HG03280 (cell line): ENCODE data around the gene GPR180.

Source experiments
- ATAC-seq: cut with Tn5 transposase; IDR thresholded peaks from one replicate; pipeline ENCODE4 v1.9.1; 2021; ENCODE audit warnings: mild to moderate bottlenecking, moderate library complexity; ENCODE audit not compliant: unreplicated experiment

GPR180 gene

GRCh38 chr13:94640721-94641120 lies 39.1 kb downstream of the GPR180 start:
- ATAC-seq: no peak

DNA sequence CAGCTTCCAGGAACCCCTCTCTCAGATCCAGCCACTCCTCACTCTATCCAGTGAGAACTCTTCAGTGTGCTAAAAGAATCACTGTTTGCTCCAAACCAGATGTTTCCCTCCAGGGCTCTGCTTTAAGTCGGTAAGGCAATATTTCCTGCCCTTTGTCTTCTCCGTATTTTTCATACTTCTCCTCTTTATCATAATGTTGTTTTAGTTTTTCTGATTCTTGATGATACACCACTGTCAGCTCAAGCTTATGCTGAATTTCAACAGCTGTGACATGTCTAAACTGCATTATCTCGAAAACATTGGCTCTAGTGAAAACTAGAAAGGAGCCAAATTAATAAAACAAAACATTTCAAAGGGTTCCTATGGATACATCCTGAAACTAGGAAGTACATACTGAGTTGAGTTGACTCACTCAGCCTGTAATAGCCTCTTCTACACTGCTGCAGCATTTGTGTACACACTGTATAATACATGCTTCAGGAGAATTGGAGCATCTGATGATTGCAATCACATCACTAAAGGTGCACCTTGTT lies 39.8 kb downstream of the GPR180 start:
- no peak for ATAC-seq

- peak; percentile 62 for ATAC-seq
Observed at GRCh38 chr13:94646904-94647303, 45.2 kb downstream of the GPR180 start.

GRCh38 chr13:94656176-94656575 lies 54.5 kb downstream of the GPR180 start:
- no peak for ATAC-seq

DNA sequence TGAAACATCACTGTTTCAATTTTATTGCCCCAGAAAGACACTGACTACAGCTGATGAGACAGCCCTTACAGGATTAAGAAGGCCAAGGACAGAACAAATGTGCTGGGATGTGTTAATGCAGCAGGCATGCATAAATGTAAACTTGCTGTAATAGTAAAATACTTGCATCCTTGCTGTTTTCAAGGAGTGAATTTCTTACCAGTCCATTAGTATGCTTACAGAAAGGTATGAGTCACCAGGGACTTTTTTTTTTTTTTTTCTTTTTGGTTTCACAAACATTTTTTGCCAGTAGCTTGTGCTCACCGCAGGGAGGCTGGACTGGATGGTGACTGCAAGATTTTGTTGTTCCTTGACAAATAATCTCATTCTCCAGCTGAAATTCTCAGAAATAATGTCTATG lies 55.1 kb downstream of the GPR180 start:
- ATAC-seq: peak; percentile 91

DNA sequence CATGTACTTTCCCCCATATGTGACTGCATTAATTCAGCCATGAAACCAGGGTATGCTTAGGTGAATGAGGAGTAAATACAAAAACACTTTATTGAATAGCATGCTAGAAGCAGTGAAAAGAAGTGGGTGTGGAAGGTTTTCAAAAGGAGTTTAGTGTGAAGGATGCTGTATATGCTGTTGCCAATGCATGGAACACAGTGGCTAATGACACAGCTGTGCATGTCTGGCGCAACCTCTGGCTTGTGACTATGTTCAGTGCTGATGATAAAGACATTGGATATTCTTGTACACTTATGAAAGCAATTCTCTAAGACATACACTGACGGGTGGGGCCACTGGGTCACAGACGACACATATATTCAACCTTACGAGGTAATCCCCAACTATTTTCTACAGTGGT lies 55.5 kb downstream of the GPR180 start:
- peak; percentile 44 for ATAC-seq

DNA sequence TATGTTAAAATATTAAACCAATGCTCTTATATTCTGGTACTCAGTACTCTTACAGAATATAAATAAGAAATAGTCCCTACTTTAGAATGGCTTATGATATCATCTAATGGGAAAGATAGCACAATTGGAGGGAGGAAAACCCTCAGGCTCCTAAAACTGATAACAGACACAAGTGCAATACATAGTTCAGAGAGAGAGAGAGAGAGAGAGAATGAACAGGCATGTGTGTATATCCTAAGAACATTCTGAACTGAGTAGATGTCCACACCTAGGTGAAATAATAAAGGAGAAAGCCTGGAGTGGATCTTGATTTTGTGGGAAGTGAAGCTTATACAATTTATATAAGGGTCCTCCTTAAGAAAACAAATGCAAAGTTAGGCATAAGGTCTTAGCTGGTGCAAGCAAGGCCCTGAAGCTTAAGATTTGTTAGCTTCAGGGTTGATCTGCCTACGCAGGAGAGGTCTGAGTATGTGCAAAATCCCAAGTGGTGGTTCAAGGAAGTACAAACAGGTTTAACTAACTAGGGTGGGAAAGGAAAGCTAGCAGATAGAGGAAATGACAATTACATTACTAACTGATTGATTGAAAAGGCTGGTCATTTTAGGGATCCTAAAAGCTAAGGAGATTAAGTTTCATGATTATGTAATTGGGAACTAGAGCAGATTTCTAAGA lies 57.4 kb downstream of the GPR180 start:
- ATAC-seq: no peak

DNA sequence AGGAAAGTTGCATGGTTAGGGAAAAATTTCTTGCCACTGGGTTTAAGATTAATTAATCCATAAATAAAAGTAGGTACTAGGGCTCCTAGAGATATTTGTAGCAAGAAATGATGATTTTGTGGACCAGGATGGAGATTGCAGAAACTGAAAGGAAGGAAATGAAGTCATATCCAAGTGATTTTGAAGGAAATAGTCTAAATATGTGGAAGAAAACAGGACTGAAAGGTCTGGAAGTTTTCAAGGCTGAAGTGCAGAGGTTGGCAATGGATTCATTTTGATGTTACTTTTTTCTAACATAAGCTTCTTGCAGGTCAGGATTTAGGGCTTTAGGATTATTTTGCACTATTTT lies 57.9 kb downstream of the GPR180 start:
- ATAC-seq: no peak

GRCh38 chr13:94660695-94661326 lies 59.2 kb downstream of the GPR180 start:
- ATAC-seq: no peak

GRCh38 chr13:94661406-94661805 lies 59.7 kb downstream of the GPR180 start:
- no peak for ATAC-seq

- no peak for ATAC-seq
Observed at GRCh38 chr13:94662274-94662945, 60.8 kb downstream of the GPR180 start.

GRCh38 chr13:94664889-94665288 lies 63.2 kb downstream of the GPR180 start:
- ATAC-seq: no peak

GRCh38 chr13:94666065-94666464 lies 64.4 kb downstream of the GPR180 start:
- no peak for ATAC-seq

DNA sequence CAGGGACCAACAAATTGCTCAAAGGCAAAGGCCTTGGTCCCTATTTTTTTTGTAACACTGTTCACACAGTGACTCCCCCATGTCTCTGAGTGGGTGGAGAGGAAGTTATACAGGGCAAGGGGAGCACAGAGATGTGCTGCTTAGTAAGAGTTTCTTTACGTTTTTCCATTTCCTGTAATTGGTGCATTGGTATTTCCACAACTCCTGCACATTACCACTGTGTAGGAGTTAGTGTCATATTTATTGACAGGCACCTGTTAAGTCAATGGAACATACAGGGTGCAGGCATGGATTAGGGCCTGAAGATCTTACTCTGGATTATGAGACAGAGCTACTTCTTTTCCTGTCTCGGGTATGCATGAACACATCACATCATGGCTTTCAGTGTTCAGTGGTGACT lies 65.5 kb downstream of the GPR180 start:
- no peak for ATAC-seq

GRCh38 chr13:94672400-94672799 lies 70.7 kb downstream of the GPR180 start:
- no peak for ATAC-seq

- no peak for ATAC-seq
Observed at GRCh38 chr13:94673851-94674250, 72.2 kb downstream of the GPR180 start.

- ATAC-seq: peak; percentile 78
Observed at GRCh38 chr13:94674609-94675348, 73.1 kb downstream of the GPR180 start.

DNA sequence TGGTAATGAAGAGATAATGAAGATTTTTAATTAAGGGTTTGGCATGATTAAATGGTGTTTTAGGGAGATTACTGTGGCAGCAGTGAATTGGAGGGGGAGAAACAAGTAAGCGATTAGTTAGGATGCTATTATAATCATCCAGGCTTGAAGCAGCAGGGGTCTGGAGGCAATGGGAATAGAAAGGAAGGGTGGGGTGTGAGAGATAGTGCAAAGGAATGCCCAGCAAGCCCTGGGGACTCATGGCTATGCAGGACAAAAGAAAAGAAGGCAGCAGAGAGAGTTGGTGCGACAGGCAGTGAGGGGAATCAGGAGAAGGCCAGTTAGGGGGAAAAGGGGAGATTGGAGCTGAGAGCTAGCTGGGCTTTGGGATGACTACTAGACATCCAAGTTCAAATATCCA lies 76.1 kb downstream of the GPR180 start:
- no peak for ATAC-seq

- no peak for ATAC-seq
Observed at GRCh38 chr13:94678845-94679244, 77.2 kb downstream of the GPR180 start.

DNA sequence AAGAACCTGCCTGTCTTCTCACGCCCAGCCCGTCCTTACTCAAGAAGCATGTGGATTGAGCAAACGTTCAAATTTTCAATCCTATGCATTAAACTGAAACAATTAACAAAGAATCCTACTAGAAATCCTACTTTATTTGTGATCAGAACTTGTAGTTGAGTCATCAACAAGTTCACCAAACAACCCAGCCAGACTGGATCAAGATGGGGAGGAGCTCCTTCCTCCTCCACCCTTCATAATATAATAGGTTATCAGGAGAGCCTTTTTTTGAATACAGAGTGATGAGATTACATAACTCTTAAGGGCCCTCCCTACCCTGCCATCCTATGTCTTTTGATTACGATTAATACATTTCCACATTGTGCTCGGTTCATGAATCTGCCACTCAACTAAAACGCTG lies 78.0 kb downstream of the GPR180 start:
- ATAC-seq: no peak

DNA sequence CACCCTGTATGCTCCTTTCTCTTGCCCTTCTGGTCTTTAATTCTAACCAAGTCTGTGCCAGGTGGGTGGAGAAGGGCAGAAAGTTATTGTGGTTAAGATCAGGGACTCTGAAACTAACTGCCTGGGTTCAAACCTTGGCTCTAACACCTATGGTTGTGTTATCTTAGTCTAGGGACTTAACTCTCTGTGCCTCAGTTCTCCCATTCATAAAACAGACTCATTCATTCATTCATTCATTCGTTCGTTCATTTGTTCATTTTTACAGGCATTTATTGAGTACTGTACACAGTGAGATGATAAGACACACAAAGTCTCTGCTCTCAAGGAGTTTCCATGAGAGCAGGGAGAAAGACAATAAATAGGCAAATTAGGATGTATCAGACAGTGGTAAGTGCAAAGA lies 80.6 kb downstream of the GPR180 start:
- ATAC-seq: no peak
